Central memory CD8-positive, alpha-beta T cell (primary cell): ENCODE measurements around the gene PATE1.
"Not testable (repeated sequence)": the region's sequence is repeated elsewhere in the genome, so short reads cannot be mapped to it uniquely, and the experiment has no call there.

Source experiments
- ATAC-seq: fragments of 150-1000 bp; cut with Tn5 transposase; replicated peaks from 2 replicates; pipeline ENCODE4 v1.10.0; 2022; ENCODE audit warnings: mild to moderate bottlenecking, moderate FRiP score, moderate number of reproducible peaks; ENCODE audit not compliant: poor library complexity, severe bottlenecking; ENCODE audit errors: extremely low read depth
- DNase-seq, 2 donors: peaks; one replicate each; pipeline ENCODE4 v3.0.0; 2021; ENCODE audit warnings: low spot score in 2 of 2
- H3K27ac Mint-ChIP-seq: one replicate; pipeline ENCODE4 v1.8.0; 2022; ENCODE audit warnings: low read depth, mild to moderate bottlenecking, moderate library complexity, mixed read lengths
- H3K27me3 Mint-ChIP-seq: one replicate; pipeline ENCODE4 v1.8.0; 2022; ENCODE audit warnings: mixed read lengths
- H3K36me3 Mint-ChIP-seq: one replicate; pipeline ENCODE4 v1.8.0; 2022; ENCODE audit warnings: mild to moderate bottlenecking, moderate library complexity, mixed read lengths; ENCODE audit not compliant: insufficient read depth
- H3K4me1 Mint-ChIP-seq: one replicate; pipeline ENCODE4 v1.8.0; 2022; ENCODE audit warnings: mixed read lengths
- H3K4me3 Mint-ChIP-seq: one replicate; pipeline ENCODE4 v1.8.0; 2022; ENCODE audit warnings: mild to moderate bottlenecking, moderate library complexity, mixed read lengths
- H3K9me3 Mint-ChIP-seq: one replicate; pipeline ENCODE4 v1.8.0; 2022; ENCODE audit warnings: mixed read lengths

Gene PATE1

GRCh38 chr11:125745979-125746378, at the start of gene PATE1:
Gene PATE1, plus strand, starts transcription at chr11:125746279. Its CDS starts 26 bp downstream, at chr11:125746305.
- ATAC-seq (no peak), DNase-seq (no peak)
- peaks cover 9% of the 10 kb centered on the region for H3K27me3 Mint-ChIP-seq
- H3K4me3 Mint-ChIP-seq = no peak within 1 kb of the TSS
- no peak within 1 kb of the TSS for H3K27ac Mint-ChIP-seq
- no peaks in the 10 kb centered on the region for H3K9me3 Mint-ChIP-seq
- peaks cover 1% of the 10 kb centered on the region for H3K36me3 Mint-ChIP-seq
- H3K4me1 Mint-ChIP-seq = no peaks in the 10 kb centered on the region

- no peak overlapping the region for H3K4me3 Mint-ChIP-seq
- no peak overlapping the region for H3K27ac Mint-ChIP-seq
- DNase-seq = no peak
- ATAC-seq = no peak
- no peaks in the 10 kb centered on the region for H3K4me1 Mint-ChIP-seq
- H3K9me3 Mint-ChIP-seq = no peaks in the 10 kb centered on the region
- H3K36me3 Mint-ChIP-seq = no peaks in the 10 kb centered on the region
- H3K27me3 Mint-ChIP-seq = peaks cover 26% of the 10 kb centered on the region
Observed at GRCh38 chr11:125701018-125701610, 45.0 kb upstream of the PATE1 start.

- H3K36me3 Mint-ChIP-seq = no peaks in the 10 kb centered on the region
- no peak for ATAC-seq
- no peaks in the 10 kb centered on the region for H3K4me1 Mint-ChIP-seq
Observed at GRCh38 chr11:125701858-125702621, 44.0 kb upstream of the PATE1 start.

GRCh38 chr11:125704686-125705085, 41.4 kb upstream of the PATE1 start:
- not testable (repeated sequence) for H3K4me1 Mint-ChIP-seq, H3K27ac Mint-ChIP-seq, DNase-seq, ATAC-seq, H3K4me3 Mint-ChIP-seq, H3K9me3 Mint-ChIP-seq, H3K36me3 Mint-ChIP-seq
- peaks cover 39% of the 10 kb centered on the region for H3K27me3 Mint-ChIP-seq

More at GRCh38 chr11:125701858-125702621, 44.0 kb upstream of the PATE1 start:
- Mint-ChIP-seq H3K4me3 (no peak overlapping the region), H3K9me3 (no peaks in the 10 kb centered on the region), H3K27me3 (peaks cover 35% of the 10 kb centered on the region), H3K27ac (no peak overlapping the region)
- no peak for DNase-seq

GRCh38 chr11:125720781-125721180, 25.3 kb upstream of the PATE1 start:
- Mint-ChIP-seq H3K27ac (no peak overlapping the region), H3K4me3 (no peak overlapping the region), H3K27me3 (peaks cover 70% of the 10 kb centered on the region), H3K9me3 (no peaks in the 10 kb centered on the region), H3K4me1 (no peaks in the 10 kb centered on the region), H3K36me3 (no peaks in the 10 kb centered on the region)
- ATAC-seq (no peak), DNase-seq (no peak)

- Mint-ChIP-seq H3K27me3 (peaks cover 54% of the 10 kb centered on the region), H3K27ac (no peak overlapping the region), H3K9me3 (no peaks in the 10 kb centered on the region), H3K4me3 (no peak overlapping the region), H3K36me3 (no peaks in the 10 kb centered on the region), H3K4me1 (no peaks in the 10 kb centered on the region)
- DNase-seq (no peak), ATAC-seq (no peak)
Observed at GRCh38 chr11:125724125-125724524, 22.0 kb upstream of the PATE1 start.

- Mint-ChIP-seq H3K9me3 (no peaks in the 10 kb centered on the region), H3K4me3 (no peak overlapping the region), H3K4me1 (no peaks in the 10 kb centered on the region), H3K27ac (no peak overlapping the region), H3K36me3 (no peaks in the 10 kb centered on the region), H3K27me3 (peaks cover 21% of the 10 kb centered on the region)
- ATAC-seq = no peak
- DNase-seq = no peak
Observed at GRCh38 chr11:125728969-125729368, 17.1 kb upstream of the PATE1 start.

GRCh38 chr11:125740617-125741016, 5.5 kb upstream of the PATE1 start:
- Mint-ChIP-seq H3K9me3 (peaks cover under 1% of the 10 kb centered on the region), H3K4me1 (no peaks in the 10 kb centered on the region), H3K27ac (no peak overlapping the region), H3K4me3 (no peak overlapping the region), H3K36me3 (peaks cover 1% of the 10 kb centered on the region), H3K27me3 (peaks cover 25% of the 10 kb centered on the region)
- ATAC-seq (no peak), DNase-seq (no peak)

GRCh38 chr11:125743681-125744080, 2.4 kb upstream of the PATE1 start:
- no peaks in the 10 kb centered on the region for H3K36me3 Mint-ChIP-seq
- no peak for DNase-seq
- ATAC-seq = no peak
- no peaks in the 10 kb centered on the region for H3K4me1 Mint-ChIP-seq
- no peak overlapping the region for H3K4me3 Mint-ChIP-seq
- no peaks in the 10 kb centered on the region for H3K9me3 Mint-ChIP-seq
- H3K27ac Mint-ChIP-seq = no peak overlapping the region
- peaks cover 14% of the 10 kb centered on the region for H3K27me3 Mint-ChIP-seq

GRCh38 chr11:125750629-125751028, 4.5 kb downstream of the PATE1 start:
- ATAC-seq = no peak
- no peak for DNase-seq
- no peaks in the 10 kb centered on the region for H3K4me1 Mint-ChIP-seq
- H3K4me3 Mint-ChIP-seq = no peak overlapping the region
- H3K27me3 Mint-ChIP-seq = peaks cover 17% of the 10 kb centered on the region
- H3K27ac Mint-ChIP-seq = no peak overlapping the region
- H3K36me3 Mint-ChIP-seq = peaks cover 1% of the 10 kb centered on the region
- no peaks in the 10 kb centered on the region for H3K9me3 Mint-ChIP-seq

GRCh38 chr11:125756050-125756449, 10.0 kb downstream of the PATE1 start:
- Mint-ChIP-seq H3K36me3 (no peaks in the 10 kb centered on the region), H3K4me1 (no peaks in the 10 kb centered on the region), H3K27me3 (peaks cover 45% of the 10 kb centered on the region), H3K4me3 (no peak overlapping the region), H3K27ac (no peak overlapping the region), H3K9me3 (peaks cover 6% of the 10 kb centered on the region)
- DNase-seq = no peak
- no peak for ATAC-seq

GRCh38 chr11:125762445-125762844, 16.4 kb downstream of the PATE1 start:
- Mint-ChIP-seq H3K9me3 (no peaks in the 10 kb centered on the region), H3K36me3 (no peaks in the 10 kb centered on the region), H3K27ac (no peak overlapping the region), H3K4me3 (no peak overlapping the region), H3K4me1 (no peaks in the 10 kb centered on the region), H3K27me3 (peaks cover 40% of the 10 kb centered on the region)
- ATAC-seq (no peak), DNase-seq (no peak)

- no peak for ATAC-seq
Observed at GRCh38 chr11:125763483-125763882, 17.4 kb downstream of the PATE1 start.

More at GRCh38 chr11:125763483-125763882, 17.4 kb downstream of the PATE1 start:
- no peaks in the 10 kb centered on the region for H3K36me3 Mint-ChIP-seq
- H3K4me1 Mint-ChIP-seq = no peaks in the 10 kb centered on the region
- H3K9me3 Mint-ChIP-seq = no peaks in the 10 kb centered on the region
- H3K27ac Mint-ChIP-seq = no peak overlapping the region
- DNase-seq = no peak
- peaks cover 40% of the 10 kb centered on the region for H3K27me3 Mint-ChIP-seq
- no peak overlapping the region for H3K4me3 Mint-ChIP-seq
